ENCODE results near the gene PLCB1.

GRCh38 chr20:8578161-8578865 lies 446.2 kb downstream of the PLCB1 start:
- TF ChIP-seq, protein P1, sequence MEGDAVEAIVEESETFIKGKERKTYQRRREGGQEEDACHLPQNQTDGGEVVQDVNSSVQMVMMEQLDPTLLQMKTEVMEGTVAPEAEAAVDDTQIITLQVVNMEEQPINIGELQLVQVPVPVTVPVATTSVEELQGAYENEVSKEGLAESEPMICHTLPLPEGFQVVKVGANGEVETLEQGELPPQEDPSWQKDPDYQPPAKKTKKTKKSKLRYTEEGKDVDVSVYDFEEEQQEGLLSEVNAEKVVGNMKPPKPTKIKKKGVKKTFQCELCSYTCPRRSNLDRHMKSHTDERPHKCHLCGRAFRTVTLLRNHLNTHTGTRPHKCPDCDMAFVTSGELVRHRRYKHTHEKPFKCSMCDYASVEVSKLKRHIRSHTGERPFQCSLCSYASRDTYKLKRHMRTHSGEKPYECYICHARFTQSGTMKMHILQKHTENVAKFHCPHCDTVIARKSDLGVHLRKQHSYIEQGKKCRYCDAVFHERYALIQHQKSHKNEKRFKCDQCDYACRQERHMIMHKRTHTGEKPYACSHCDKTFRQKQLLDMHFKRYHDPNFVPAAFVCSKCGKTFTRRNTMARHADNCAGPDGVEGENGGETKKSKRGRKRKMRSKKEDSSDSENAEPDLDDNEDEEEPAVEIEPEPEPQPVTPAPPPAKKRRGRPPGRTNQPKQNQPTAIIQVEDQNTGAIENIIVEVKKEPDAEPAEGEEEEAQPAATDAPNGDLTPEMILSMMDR (IDR thresholded peaks at IDR 0.05; ENCODE audit: extremely low read depth in 1 of 2, insufficient read depth in 1 of 2, low read depth in 1 of 2, low read length in 2 of 2): no peak
- TF ChIP-seq EZH2 (IDR thresholded peaks at IDR 0.05; ENCODE audit: borderline replicate concordance, low read depth, low read length, severe bottlenecking): no peak
- no peak for TF ChIP-seq MAX (IDR thresholded peaks at IDR 0.05; ENCODE audit: insufficient read depth, insufficient read length)
- TF ChIP-seq POLR2AphosphoS5 (IDR thresholded peaks at IDR 0.05; ENCODE audit: insufficient read depth, low read depth, low read length): no peak
- no peak for TF ChIP-seq FOS (IDR thresholded peaks at IDR 0.05; ENCODE audit: borderline replicate concordance, insufficient read depth, low read length)
- TF ChIP-seq MYC (IDR thresholded peaks at IDR 0.05; ENCODE audit: low read depth, low read length): no peak
- no peak for TF ChIP-seq POLR2A (IDR thresholded peaks at IDR 0.05; ENCODE audit: low read depth, low read length)
